G401 (cell line): ENCODE results near the gene GOLGA6B. TPM values are rescaled to one million over a fixed set of nuclear protein-coding genes. Genes with fewer than 3 reads are reported as not detected.
"Not testable (repeated sequence)": the region's sequence is repeated elsewhere in the genome, so short reads cannot be mapped to it uniquely, and the experiment has no call there.

Source experiments
- DNase-seq: peaks from one replicate; pipeline ENCODE4 v3.0.0-alpha.2; 2015; ENCODE audit warnings: low spot score
- in situ Hi-C: cut with HindIII; loops from 2 replicates; pipeline ENCODE4 v1.10.0; 2016; ENCODE audit warnings: low sequenced_read_pairs, mixed read lengths
- total RNA-seq: library from RNA; depleted of rRNA; stranded (reverse); fragments of >200 nt; shearing (Covaris generic); gene quantifications from 2 replicates; pipeline ENCODE4 v1.2.3, GENCODE V29; 2014; rRNA removed

GOLGA6B gene, protein sequence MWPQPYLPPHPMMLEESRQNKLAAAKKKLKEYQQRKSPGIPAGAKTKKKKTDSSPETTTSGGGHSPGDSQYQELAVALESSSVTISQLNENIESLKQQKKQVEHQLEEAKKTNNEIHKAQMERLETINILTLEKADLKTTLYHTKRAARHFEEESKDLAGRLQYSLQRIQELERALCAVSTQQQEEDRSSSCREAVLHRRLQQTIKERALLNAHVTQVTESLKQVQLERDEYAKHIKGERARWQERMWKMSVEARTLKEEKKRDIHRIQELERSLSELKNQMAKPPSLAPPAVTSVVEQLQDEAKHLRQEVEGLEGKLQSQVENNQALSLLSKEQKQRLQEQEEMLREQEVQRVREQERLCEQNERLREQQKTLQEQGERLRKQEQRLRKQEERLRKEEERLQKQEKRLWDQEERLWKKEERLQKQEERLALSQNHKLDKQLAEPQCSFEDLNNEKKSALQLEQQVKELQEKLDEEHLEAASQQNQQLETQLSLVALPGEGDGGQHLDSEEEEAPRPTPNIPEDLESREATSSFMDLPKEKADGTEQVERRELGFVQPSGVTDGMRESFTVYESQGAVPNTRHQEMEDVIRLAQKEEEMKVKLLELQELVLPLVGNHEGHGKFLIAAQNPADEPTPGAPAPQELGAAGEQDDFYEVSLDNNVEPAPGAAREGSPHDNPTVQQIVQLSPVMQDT
- not detected in 2 replicates for total RNA-seq

DNA sequence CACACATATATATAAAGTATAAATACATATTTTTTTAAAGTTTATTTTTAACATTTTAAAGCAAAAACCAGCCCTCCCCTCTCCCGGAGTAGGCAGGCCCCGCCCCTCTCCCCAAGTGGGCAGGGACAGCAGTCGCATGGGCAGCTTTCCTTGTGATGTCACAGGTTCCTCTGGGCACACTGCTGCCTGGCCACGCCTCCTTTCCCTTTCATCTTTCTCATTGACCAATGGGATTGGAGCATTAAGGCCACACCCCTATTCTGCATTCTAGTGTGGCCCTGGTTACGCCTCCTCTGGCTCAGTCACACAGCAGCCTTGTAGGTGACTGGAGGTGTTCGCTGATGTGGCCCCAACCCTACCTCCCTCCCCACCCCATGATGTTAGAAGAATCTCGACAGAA is at the start of gene GOLGA6B:
GOLGA6B (plus strand) TSS at position 301 of the 400 bp plus-strand sequence; CDS start at position 342, 41 bp downstream.
- in situ Hi-C loops, DNase-seq: not testable (repeated sequence)

DNA sequence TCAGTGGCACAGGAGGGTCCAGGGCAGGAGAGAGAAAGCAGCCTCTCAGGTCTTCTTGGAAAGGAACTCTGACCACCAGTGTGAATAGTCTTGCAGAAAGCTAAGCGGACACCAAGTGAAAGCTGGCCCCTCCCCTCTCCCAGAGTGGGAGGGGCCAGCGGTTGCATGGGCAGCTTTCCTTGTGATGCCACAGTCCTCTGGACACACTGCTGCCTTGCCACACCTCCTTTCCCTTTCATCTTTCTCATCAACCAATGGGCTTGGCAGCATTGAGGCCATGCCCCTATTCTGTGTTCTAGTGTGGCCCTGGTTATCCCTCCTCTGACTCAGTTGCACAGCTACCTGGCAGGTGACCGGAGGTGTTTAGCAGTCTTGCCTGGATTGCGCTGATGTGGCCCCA is 49.7 kb upstream of the GOLGA6B start:
- in situ Hi-C loops: no loop called here
- DNase-seq: no peak

DNA sequence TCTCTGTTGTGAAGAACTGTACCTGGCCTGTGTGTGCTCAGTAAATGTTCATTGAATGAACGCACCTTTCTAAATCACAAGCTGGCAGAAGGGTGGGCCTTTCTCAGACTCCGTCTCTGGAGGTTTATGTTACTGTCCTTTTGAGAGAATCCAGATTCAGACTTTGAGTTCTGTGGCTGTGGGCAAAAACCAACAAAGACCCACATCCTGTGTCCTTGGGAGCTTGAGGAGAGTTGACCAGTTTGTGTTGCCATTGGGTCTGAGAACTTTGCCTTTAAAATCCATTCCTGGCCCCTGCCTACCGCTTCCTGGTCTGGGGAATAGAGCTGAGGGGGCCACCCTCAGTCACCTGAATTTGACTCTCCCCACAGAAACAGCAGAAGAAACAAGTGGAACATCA is 46.4 kb upstream of the GOLGA6B start:
- in situ Hi-C loops, DNase-seq: not testable (repeated sequence)

DNA sequence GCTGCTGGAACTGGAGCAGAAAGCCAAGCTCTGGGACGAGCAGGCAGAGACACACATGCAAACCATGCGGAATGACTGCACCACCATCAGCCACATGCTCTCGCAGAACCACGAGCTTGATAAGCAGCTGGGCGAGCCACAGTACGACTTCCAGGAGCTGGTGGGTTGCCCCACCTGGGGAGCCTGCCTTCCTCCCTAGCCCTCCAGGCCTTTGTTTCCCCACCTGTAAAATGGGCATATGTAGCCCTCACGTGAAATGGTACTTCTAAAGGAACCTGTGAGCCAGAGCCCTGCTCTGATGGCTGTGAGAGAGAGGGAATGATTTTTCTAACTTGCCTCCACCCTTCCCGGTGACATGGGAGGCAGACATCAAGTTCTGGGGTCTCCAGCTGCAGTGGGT is 44.6 kb upstream of the GOLGA6B start:
- in situ Hi-C loops: no loop called here

DNA sequence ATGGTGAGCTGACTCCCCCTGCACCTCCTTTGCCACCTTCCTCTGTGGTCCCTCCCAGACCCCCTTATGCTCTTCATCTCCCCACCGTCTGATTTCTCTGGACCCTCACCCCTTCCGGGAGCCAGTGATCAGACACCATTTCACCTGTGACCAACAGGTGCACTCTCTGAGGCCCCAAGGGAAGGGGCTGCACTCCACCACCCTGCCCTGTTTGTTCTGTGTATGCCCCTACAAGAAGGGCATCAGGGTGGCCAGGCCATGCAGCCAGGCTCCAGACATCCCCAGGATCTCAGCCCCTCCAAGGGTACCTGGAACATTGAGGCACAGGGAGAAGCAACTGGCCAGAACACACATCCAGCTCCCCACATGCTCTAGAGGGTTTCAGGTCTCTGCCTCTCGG is 42.2 kb upstream of the GOLGA6B start:
- DNase-seq, in situ Hi-C loops: not testable (repeated sequence)

More for the DNA sequence above, 44.6 kb upstream of the GOLGA6B start:
- no peak for DNase-seq

DNA sequence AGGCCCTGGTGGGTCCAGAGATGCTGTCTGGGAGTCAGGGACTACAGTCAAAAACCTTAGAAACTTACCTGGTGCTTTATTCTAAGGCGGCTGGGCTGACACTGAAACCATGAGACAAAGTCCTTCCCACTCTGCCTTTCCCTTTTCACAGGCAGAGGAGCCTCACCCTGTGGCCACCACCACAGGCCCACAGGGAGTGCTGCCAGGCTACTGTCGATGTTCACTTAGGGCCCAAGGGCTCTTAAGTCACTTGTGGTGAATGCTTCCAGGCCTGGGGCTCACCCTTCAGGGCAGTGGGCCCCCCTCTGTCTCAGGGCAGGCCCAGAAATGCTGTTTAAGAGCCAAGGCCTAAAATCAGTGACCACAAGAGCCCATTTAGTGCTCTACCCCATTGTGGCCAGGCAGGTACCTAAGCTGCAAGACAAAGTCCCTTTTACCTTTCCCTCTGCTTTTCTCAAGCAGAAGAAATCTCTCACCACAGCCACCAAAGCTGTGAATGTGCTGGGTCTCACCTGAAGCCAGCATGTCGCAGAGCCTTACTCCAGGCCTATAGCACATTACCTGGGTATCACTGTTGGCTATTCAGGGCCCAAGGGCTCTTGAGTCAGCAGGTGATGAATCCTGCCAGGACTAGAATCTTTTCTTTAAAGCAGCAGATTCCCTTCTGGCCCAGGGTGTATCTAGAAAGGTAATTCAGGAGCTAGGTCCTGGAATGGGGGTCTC is 39.5 kb upstream of the GOLGA6B start:
- in situ Hi-C loops: no loop called here
- no peak for DNase-seq

DNA sequence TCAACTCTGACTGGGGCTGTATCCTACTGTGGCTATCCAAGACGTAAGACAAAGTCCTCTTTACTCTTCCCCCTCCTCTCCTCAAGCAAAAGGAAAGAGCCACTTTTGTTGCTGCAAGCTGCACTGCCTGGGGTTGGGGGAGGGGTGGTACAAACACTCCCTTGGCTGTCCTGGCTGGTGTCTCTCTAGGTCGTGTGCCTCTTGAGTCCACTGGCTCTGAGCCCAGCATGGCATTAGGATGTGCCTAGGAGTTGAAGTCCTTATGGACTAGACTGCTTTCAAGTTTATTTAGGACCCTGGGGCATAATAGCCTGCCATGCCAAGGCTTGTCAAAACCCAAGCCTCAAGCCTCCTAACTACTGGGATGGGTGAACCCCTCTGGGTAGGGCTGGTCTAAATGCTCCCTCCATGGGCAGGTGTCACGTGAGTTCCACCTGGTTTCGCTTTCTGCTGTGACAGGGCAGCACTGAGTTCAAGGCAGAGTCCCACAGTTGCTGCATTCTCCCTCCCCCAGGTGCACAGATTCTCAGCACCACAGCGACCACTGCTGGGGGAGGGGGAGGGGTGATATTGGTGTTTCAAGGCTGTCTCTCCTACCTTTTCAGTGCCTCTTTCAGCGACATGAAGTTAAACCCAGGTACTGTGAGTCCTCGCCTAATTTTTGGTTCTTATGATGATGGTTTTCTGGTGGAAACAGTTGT is 38.8 kb upstream of the GOLGA6B start:
- DNase-seq, in situ Hi-C loops: not testable (repeated sequence)

DNA sequence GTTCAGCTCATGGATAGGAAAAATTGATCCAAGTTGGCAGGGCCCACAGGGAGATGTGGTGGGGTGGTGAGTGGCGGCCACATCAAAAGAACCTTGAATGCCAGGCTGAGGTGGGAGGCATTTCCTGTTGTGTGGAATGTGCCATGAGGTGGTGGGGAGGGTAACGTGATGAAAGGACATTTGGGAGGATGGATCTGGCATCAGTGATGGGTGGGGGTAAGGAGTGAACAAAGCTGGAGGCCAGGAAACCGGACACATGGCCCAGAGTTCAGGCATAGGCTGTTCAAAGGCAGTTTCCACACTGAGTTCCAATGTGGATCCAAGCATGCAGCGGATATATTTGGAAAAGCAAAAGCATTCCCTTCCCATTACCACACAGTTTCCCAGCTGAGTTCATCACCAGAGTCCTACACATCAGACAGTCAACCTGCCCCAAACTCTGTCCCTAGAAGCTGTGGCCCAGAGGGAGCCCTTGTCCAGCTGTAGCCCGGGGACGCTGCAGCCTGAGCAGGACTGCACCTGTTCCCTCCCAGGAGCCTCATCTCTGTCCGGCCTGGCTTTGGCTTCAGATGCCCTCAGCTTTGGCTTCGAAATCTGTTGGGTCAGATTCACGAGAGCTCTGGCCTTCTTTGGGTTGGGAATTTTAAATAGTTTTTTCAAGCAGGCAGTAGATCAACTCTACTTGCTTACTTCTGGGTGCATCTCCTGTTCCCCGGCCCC is 37.8 kb upstream of the GOLGA6B start:
- in situ Hi-C loops: no loop called here
- DNase-seq: no peak

DNA sequence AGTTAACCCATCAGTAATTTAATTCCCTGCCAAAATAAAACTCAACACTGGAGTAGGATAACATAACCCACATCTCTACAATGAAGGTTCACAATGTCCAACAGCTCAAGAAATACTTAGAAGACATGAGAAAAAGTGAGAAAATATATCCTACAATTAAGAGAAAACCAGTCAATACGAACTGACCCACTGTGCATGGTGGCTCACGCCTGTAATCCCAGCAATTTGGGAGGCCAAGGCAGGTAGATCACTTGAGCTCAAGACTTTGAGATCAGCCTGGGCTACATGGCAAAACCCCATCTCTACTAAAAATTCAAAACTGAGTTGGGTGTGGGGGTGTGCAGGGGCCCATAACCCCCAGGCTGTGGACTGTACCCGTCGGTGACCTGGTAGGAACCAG is 30.6 kb upstream of the GOLGA6B start:
- in situ Hi-C loops, DNase-seq: not testable (repeated sequence)

DNA sequence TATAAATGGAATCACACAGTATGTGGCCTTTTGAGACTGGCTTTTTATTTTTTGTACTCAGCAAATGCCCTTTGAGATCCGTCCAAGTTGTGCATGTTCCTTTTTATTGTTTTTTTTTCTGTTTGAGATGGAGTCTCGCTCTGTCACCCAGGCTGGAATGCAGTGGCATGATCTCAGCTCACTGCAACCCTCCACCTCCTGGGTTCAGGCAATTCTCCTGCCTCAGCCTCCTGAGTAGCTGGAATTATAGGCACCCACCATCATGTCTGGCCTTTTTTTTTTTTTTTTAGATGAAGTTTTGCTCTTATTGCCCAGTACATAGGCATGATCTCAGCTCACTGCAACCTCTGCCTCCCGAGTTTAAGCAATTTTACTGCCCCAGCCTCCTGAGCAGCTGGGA is 28.3 kb upstream of the GOLGA6B start:
- in situ Hi-C loops, DNase-seq: not testable (repeated sequence)

DNA sequence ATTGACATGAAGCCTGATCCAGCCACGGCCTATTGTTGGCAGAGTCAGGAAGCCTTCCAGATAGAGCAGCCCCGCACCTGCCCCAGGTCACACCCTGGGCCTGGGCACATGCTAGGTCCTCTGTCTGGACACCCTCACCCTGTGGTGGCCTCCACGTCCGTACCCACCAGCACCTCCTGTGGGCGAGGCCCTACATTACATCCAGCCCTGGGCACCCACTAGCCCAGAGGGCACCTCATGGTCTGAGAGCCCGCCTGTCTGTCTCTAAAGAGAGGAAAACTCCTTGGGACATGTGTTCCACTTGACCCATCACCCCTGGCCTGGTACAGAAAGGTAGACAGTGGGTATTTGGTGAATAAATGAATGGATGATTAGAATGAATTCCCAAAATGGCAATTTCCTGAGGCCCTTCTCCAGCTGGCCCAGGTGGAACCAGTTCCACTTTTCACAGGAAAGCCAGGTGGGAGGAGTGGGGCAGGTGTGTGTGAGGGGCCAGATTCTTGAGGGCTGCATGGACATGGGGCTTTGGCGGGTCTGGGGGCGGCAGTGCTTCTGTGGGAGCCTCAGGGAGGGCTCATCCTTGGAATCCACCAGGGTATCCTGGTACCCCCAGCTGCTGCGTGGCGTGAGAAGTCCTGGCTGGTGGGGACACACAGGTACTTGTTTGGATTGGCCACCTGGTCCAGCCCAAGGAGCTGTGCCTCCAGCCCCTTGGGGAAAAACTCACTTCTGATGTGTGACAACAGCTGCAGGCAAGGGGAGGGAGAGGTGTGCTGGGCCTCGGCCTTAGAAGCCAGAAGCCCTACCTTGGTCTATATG is 26.0 kb upstream of the GOLGA6B start:
- DNase-seq, in situ Hi-C loops: not testable (repeated sequence)

DNA sequence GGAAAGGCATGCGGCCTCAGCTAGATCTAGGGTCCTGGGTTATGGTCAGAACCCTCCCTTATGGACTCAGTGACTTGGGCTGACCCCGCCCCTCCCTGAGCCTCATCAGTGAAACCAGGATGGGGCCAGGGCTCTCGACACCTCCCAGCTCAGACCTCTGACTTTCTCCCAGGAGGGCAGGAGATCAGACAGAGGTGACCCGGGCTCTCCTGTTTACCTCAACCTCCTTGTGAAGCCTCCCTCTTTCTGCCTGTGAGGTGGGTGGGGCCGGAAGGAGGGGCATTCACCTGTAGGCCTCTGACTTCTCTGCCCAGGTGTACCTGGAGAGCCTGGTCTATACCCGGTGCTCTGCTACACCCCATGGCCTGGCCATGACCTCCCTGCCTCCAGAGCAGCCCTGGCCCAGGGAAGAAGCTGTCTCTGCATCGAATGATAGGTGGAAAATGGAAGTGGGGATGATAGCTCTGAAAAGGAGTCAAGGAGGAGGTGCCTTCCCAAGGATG is 25.4 kb upstream of the GOLGA6B start:
- DNase-seq, in situ Hi-C loops: not testable (repeated sequence)

DNA sequence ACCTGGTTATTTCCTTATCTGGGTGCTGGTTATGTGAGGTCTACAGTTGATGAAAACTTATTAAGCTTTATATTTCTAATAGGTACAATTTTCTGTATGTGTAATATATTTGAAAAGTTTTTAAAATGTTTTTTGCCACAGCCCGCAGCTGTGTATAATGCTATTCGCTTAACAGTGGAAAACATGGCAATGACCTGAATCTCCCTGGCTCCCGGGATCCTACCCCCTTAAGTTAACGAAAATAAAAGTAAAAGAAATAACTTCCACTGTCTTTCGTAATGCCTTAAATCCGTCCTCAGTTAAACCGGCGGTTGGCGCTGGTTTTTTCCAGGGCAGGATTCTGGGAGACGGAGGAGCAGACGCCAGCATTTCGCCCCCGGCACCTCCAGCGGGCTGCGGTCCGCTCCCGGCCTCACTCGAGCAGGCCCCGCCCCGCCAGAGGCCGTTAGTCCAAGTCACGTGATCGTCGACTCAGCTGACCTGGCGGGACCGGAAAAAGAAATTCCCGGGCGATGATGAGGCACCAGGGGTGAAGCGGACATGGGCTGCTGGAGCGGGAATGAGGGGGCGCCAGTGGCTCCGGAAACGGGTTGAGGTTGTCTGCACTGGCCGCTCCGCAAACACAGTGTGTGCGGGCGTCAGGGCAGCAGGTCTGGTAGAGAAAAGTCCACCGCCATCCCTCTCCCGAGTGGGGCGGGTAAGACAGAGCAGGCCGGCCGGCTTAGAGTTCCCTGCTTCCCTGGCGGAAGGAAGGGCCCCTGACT is 17.8 kb upstream of the GOLGA6B start:
- peak; percentile 78 for DNase-seq
- in situ Hi-C loops: not testable (repeated sequence)

DNA sequence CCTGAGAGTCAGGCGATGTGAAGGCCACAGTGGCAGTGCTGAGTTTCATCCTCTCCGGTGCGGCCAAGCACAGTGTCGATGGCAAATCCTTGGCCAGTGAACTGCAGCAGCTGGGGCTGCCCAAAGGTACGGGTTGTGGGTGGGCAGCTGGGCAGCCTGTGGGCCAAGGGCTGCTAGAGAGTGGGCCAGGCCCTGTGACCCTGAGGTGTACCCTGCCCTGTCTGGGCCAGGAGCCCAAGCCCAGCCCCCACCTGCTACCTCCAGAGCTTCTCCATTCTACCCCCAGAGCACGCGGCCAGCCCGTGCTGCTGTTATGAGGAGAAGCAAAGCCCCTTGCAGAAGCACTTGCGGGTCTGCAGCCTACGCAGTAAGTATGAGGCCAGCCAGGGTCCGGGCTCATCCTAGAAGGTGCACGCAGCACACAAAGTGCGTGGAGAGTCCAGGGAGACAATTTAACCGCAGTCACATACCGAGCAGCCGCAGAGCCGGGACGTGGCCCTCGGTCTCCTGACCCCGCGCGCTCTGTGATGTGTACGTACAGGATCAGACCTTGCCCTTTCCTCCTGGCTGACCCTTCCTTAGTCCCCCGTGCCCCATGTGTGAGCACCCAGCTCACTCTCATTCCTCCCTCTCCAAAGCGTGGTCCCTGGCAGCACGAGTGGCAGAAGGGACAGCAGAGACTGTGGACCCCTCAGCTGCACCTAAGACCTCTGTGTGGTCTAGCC is 14.6 kb upstream of the GOLGA6B start:
- in situ Hi-C loops, DNase-seq: not testable (repeated sequence)

DNA sequence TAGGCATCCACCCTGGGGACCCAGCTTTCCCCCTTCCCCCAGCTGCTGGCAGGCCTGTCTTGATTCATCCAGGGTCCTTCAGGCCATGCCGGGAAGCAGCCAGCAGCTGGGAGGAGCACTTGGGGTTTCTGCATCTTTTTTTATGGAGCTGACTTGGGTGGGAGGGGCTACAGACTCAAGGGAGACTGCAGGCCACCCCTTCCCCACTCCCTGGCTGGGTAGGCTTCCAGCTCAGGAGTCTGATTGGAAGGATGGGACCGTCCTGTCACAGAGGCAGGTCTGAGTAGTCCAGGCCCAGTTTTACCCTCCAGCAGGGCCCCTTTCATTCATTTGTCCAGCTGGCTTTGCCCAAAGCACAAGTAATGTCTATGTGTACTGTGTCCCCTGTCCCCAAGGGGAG is 12.2 kb upstream of the GOLGA6B start:
- DNase-seq, in situ Hi-C loops: not testable (repeated sequence)

DNA sequence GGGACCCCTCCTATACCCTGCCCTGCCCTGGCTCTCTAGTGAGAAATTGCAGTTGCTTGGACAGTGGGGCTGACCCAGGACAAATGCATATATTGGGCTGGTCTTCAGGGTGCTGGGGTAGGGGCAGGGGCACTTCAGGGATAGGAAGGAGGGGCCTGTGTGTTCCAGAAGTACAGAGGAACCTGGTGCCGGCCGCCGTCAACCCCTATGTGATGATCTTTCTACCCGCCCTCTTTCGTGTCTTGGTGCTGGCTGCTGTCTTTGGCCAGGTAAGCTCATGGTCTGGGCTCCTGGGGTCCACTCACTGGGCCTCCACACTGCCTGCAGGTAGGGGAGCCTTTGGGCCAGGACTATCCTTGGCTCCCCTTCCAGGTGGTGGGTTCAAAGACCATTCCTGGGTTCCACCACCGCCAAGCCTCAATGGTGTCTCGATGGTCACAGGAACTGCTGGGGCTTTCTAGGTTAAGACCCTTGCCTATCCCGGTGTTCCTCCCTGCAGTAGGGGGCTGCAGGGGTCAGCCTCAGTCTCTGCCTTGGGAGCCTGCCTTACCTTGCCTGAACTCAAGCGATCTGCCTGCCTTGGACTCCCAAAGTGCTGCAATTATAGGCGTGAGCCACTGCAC is 5.8 kb upstream of the GOLGA6B start:
- in situ Hi-C loops: not testable (repeated sequence)

More for the DNA sequence above, 5.8 kb upstream of the GOLGA6B start:
- not testable (repeated sequence) for DNase-seq
